Measurements from ENCODE around the gene IQCK.

- TF ChIP-seq CTCF (IDR thresholded peaks at IDR 0.05) (no peak), POLR2A (IDR thresholded peaks at IDR 0.05) (no peak)
These were observed 105.3 kb downstream of the IQCK start for GRCh38 chr16:19823322-19823721.

Data from vagina (tissue), 2 donors.